BLaER1 (cell line): ENCODE measurements around the gene CHN1.

Experiments used
- H3K27ac ChIP-seq: shearing (Covaris generic); formaldehyde crosslinking; 2 replicates; pipeline ENCODE4 v1.8.1; 2022
- H3K27me3 ChIP-seq: shearing (Covaris generic); formaldehyde crosslinking; 2 replicates; pipeline ENCODE4 v1.8.1; 2022
- H3K36me3 ChIP-seq: shearing (Covaris generic); formaldehyde crosslinking; 2 replicates; pipeline ENCODE4 v1.8.1; 2022
- H3K4me1 ChIP-seq: shearing (Covaris generic); formaldehyde crosslinking; 2 replicates; pipeline ENCODE4 v1.8.1; 2022
- H3K4me2 ChIP-seq: shearing (Covaris generic); formaldehyde crosslinking; 2 replicates; pipeline ENCODE4 v1.8.1; 2022
- H3K4me3 ChIP-seq: shearing (Covaris generic); formaldehyde crosslinking; 2 replicates; pipeline ENCODE4 v1.8.1; 2022
- H3K9ac ChIP-seq: shearing (Covaris generic); formaldehyde crosslinking; 2 replicates; pipeline ENCODE4 v1.8.1; 2022
- H3K9me3 ChIP-seq: shearing (Covaris generic); formaldehyde crosslinking; 2 replicates; pipeline ENCODE4 v1.8.1; 2022
- H4K20me1 ChIP-seq: shearing (Covaris generic); formaldehyde crosslinking; 2 replicates; pipeline ENCODE4 v1.8.1; 2022
- Cebpa-rat ChIP-seq: shearing (Covaris generic); IDR thresholded peaks from 2 replicates; pipeline ENCODE4 v1.8.1; 2022

CHN1 gene

DNA sequence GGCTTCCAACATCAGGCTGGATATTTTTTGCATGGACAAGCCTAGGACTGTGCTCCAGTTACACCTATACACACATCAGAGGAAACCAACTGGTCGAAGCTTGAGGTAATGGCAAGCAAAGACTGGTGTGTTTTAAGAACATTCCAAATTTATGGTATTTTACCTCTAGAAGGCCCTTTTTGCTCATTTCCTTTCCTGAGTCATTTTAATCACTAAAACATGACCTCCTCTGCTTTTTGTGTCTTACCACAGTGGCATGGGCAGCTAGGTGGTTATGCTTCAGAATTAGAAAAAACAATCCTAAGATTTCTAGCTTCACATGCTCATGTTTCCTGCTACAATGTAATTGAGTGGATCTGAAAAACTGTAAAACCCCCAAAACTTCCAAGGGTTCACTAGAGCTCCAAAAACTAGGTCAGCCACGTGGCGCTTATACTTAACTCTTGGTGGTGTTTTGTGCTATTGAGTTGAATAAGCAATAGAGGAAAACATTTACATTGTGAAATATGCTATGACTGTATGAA is 210.3 kb downstream of the CHN1 start:
- no peaks in the 10 kb centered on the region for H3K27me3 ChIP-seq

DNA sequence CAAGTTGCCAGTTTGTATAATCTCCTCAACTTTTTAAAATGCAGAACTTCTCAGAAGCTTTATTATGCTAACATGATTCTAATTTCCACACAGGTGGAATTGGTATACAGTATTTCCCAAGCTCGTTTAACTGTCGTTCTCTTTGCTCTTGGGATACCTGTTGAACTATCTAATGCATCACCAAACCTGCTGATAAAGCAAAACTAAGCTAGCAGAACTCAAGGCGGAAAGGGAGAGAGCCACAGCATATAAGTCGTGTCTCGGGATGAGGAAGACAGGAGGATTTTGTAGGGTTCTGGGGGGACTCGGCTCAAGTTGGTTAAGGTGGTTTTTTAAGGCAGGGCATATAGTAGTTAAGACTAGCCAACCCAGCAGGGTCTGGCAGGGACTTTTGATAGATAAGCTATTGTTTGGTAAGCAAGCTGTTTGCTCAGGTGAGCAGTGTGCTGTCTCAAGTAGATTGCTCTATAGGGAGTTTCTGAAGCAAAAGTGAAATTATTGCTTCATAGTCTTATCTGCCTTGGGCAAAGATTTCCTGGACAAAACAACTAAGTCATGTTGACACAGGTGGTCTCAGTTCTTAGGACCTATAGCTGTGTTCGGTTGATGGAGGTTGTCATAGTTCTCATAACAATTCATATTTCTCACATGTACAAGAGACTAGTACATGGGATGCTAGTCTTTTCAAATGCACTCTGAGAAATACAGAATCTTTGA is 212.7 kb downstream of the CHN1 start:
- Histone ChIP-seq H3K4me2 (no peak overlapping the region), H3K4me1 (peaks cover 16% of the 10 kb centered on the region), H3K36me3 (no peaks in the 10 kb centered on the region), H3K9ac (no peak overlapping the region), H3K27ac (no peak overlapping the region), H4K20me1 (no peaks in the 10 kb centered on the region), H3K9me3 (no peaks in the 10 kb centered on the region), H3K27me3 (no peaks in the 10 kb centered on the region), H3K4me3 (no peak overlapping the region)
- no peak for TF ChIP-seq Cebpa-rat

More for the DNA sequence above, 210.3 kb downstream of the CHN1 start:
- H3K4me1 ChIP-seq = peaks cover 7% of the 10 kb centered on the region; the same call in 1 of the 2 replicates
- H3K27ac ChIP-seq = no peak overlapping the region
- H3K9me3 ChIP-seq = no peaks in the 10 kb centered on the region
- H3K4me2 ChIP-seq = no peak overlapping the region
- no peaks in the 10 kb centered on the region for H3K36me3 ChIP-seq
- TF ChIP-seq Cebpa-rat = no peak
- no peak overlapping the region for H3K4me3 ChIP-seq
- no peaks in the 10 kb centered on the region for H4K20me1 ChIP-seq
- no peak overlapping the region for H3K9ac ChIP-seq

DNA sequence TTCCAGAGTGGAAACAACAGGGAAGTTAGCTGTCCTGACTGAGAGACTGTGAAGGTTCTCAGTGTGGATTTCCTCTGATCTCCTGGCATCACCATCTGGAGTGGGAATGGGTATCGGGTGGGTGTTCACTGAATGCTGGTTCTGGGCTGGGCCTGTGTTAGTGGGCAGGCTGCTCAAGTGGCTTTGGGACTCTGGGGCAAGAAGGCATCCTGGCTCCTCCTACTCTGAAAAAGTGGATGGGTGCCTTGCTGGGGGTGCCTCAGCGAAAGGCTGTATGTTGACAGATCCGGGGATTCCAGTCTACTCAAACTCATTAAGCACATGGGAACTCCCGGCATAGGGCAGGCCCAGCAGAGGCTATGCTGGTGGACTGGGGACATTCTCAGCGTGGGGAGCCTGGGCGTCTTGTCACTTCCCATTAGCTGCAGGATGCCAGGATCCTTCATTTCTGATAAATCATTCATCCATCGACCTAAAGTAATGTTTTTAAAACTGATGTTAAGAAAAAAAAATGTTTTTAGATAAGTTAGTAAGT is 213.4 kb downstream of the CHN1 start:
- H3K9ac ChIP-seq = no peak overlapping the region
- H3K4me1 ChIP-seq = peaks cover 18% of the 10 kb centered on the region
- no peaks in the 10 kb centered on the region for H3K36me3 ChIP-seq
- H3K27me3 ChIP-seq = no peaks in the 10 kb centered on the region
- H3K9me3 ChIP-seq = no peaks in the 10 kb centered on the region
- no peaks in the 10 kb centered on the region for H4K20me1 ChIP-seq
- no peak overlapping the region for H3K27ac ChIP-seq
- no peak for TF ChIP-seq Cebpa-rat
- no peak overlapping the region for H3K4me3 ChIP-seq
- no peak overlapping the region for H3K4me2 ChIP-seq

DNA sequence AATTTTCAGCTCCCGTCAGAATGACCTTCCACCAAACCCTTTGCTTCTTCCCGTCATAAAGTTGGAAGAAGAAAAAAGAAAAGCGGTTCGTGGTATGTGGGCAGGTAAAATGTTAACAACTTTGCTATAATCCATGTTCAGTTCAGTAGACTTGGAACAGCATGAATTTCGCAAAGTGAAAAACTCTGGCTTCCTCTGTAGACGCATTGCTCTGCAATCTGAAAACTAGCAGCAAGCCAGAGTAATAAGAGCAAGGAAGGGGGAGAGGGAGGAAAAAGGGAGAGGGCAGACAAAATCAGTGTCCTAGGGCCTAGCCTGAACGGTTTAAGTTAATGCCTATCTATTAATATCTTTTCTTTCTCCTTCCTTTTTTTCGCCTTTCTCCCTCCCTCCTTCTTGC is 214.2 kb downstream of the CHN1 start:
- no peak overlapping the region for H3K4me3 ChIP-seq
- H3K4me2 ChIP-seq = no peak overlapping the region
- H3K9me3 ChIP-seq = no peaks in the 10 kb centered on the region
- H3K36me3 ChIP-seq = no peaks in the 10 kb centered on the region
- H3K27ac ChIP-seq = no peak overlapping the region
- no peaks in the 10 kb centered on the region for H4K20me1 ChIP-seq
- peaks cover 18% of the 10 kb centered on the region for H3K4me1 ChIP-seq
- TF ChIP-seq Cebpa-rat = no peak
- no peak overlapping the region for H3K9ac ChIP-seq
- no peaks in the 10 kb centered on the region for H3K27me3 ChIP-seq

DNA sequence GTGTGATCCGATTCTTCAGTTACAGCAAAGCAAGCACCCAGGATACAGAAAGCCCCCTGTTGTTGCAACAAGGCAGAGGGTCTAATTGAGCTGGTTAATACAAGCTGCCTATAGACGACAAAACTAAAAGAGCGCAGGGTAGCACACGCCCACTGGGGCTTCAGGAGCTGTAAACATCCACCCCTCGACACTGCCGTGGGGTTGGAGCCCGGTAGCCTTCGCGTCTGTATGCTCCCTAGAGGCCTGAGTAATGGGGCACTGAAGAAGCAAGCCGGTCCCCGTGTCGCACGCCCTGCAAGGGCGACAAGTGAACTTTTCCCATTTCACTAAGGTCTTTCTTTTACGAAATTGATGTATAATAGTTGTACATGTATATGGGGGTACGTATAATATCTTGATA is 216.2 kb downstream of the CHN1 start:
- Histone ChIP-seq H3K27ac (no peak overlapping the region), H3K9me3 (no peaks in the 10 kb centered on the region), H3K4me1 (peaks cover 18% of the 10 kb centered on the region), H3K4me3 (no peak overlapping the region), H3K36me3 (no peaks in the 10 kb centered on the region), H3K4me2 (peak overlapping the region; percentile 59; the same call in 1 of the 2 replicates), H3K27me3 (no peaks in the 10 kb centered on the region), H3K9ac (no peak overlapping the region), H4K20me1 (no peaks in the 10 kb centered on the region)
- TF ChIP-seq Cebpa-rat = no peak

DNA sequence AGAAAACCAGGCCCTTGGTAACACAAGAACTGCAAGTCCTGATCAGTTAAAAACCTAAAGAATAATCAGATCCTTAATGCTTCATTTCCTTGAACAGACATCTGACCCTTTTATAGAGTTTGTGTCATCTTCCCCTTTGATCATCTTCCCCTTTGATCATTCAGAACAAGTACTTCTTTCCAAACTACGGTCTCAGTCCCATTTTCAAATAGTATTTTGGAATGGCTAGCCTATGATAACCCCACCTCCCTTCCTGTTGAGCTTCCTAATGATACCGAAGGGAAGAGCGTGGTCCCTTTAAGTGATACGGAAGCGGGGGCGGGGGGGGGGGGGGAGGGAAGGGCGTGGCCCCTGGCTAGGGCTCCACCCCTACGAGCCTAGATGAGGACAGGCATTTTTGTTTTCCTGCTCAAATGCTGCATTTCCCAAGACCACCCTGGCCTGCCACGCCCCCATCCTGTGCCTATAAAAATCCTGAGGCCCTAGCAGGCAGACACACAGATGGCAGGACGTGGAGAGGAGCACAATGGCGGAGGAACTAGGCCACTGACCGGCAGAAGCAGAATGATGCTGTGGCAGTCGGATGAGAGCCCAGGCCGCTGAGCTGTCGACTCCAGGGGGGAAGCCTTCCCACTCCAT is 216.8 kb downstream of the CHN1 start:
- H3K36me3 ChIP-seq = no peaks in the 10 kb centered on the region
- no peaks in the 10 kb centered on the region for H3K9me3 ChIP-seq
- H3K4me2 ChIP-seq = peak overlapping the region; percentile 59
- H3K27me3 ChIP-seq = no peaks in the 10 kb centered on the region
- no peak overlapping the region for H3K27ac ChIP-seq
- no peak overlapping the region for H3K4me3 ChIP-seq
- no peaks in the 10 kb centered on the region for H4K20me1 ChIP-seq
- H3K9ac ChIP-seq = no peak overlapping the region
- TF ChIP-seq Cebpa-rat = no peak
- H3K4me1 ChIP-seq = peaks cover 18% of the 10 kb centered on the region

DNA sequence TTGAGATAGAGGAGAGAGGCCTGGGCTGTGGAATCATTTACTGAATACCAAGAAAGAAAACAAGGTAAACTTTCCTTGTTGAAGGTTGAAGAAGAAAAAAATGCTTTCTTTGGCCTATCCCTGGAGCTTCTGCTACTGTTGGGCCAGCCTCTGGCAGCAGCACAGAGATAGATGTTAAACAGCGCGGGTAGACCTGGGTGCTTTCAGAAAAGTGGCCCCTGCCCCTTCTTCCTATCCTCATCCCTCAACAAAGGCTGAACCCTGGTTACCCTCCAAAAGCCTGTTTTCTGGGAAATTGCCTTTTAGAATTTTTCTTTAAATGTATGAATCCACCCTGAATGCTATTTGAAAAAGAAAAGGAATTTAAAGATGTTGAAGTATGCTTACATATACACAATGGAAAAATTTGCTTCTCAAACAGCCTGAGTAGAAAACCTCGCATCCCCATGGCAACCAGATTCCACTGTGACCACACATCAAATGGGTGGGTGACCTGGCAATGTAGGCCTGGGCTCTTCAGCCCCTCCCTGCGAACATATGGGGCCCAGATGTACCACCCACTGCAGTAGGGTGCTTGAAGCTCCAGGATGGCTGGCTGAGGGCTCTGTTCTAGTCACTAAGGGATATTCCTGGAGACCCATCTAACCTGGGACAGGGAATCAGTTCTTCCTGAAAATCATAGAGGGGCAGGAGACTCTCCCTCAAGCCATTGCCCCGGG is 217.5 kb downstream of the CHN1 start:
- Histone ChIP-seq H3K4me2 (peak overlapping the region; percentile 59), H3K27ac (no peak overlapping the region), H3K9ac (no peak overlapping the region)

DNA sequence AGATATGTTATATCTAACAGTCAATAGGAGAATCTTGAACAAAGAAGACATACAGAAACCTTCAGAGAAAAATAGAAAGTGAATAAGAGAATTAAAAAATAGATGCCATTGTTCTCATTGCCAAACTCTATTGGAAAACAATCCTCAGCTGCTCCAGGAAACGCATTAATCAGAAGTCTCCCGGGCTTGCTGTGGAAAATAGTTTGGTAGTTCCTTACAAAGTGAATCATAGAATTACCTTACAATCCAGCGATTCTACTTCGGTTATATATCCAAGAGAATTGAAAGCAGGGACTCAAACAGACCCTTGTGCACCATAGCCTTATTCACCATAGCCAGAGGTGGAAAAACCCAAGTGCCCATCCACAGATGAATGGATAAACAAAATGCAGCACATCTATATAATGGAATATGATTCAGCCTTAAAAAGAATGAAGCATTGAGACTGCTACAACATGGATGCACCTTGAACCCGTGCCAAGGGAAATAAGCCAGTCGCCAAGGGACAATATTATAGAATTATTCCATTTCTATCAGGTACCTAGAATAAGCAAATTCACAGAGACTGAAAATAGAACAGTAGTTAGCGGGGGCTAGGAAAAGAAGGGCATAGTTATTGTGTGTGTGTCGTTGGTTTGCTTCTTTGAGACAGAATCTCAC is 219.0 kb downstream of the CHN1 start:
- no peak for TF ChIP-seq Cebpa-rat
- Histone ChIP-seq H3K27ac (no peak overlapping the region), H3K9me3 (no peaks in the 10 kb centered on the region), H3K36me3 (no peaks in the 10 kb centered on the region), H3K4me2 (no peak overlapping the region), H4K20me1 (no peaks in the 10 kb centered on the region), H3K27me3 (no peaks in the 10 kb centered on the region), H3K4me1 (peaks cover 18% of the 10 kb centered on the region), H3K9ac (no peak overlapping the region), H3K4me3 (no peak overlapping the region)

More for the DNA sequence above, 217.5 kb downstream of the CHN1 start:
- peaks cover 18% of the 10 kb centered on the region for H3K4me1 ChIP-seq
- H3K27me3 ChIP-seq = no peaks in the 10 kb centered on the region
- no peak overlapping the region for H3K4me3 ChIP-seq
- no peaks in the 10 kb centered on the region for H4K20me1 ChIP-seq
- H3K9me3 ChIP-seq = no peaks in the 10 kb centered on the region
- no peak for TF ChIP-seq Cebpa-rat
- no peaks in the 10 kb centered on the region for H3K36me3 ChIP-seq

DNA sequence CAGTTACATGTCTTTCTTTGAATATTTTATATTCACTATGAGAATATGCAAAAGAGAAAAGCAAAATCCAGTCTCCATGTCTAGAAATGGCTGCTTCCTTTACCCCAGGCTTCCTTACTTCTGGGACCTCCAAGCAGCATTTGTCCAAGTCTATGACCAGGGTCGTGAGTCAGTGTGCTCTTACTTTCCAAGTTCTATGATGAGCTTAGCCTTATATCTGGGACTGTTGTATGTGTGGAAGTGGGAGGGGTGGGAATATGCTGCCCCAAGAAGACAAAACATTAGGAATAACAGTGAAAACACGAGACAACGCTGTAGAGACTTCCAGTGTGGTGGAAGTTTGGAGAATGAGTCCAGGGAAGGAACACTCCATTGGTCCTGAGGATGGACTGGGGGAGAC is 219.7 kb downstream of the CHN1 start:
- Histone ChIP-seq H3K27ac (no peak overlapping the region), H3K9ac (no peak overlapping the region), H3K9me3 (no peaks in the 10 kb centered on the region)

More for the DNA sequence above, 219.7 kb downstream of the CHN1 start:
- Histone ChIP-seq H3K4me3 (no peak overlapping the region), H3K4me1 (peaks cover 18% of the 10 kb centered on the region), H3K27me3 (no peaks in the 10 kb centered on the region), H4K20me1 (no peaks in the 10 kb centered on the region), H3K4me2 (no peak overlapping the region), H3K36me3 (no peaks in the 10 kb centered on the region)
- no peak for TF ChIP-seq Cebpa-rat
